NT2/D1 (cell line): ENCODE results near the gene KSR1.
"Not testable (repeated sequence)": the region's sequence is repeated elsewhere in the genome, so short reads cannot be mapped to it uniquely, and the experiment has no call there.

ENCODE experiments used
- DNase-seq: peaks from one replicate; pipeline ENCODE4 v3.0.0-alpha.2; 2011; ENCODE audit warnings: low read depth, low spot score
- H3K27me3 ChIP-seq: 2 replicates; pipeline ENCODE4 v1.6.0; 2011; ENCODE audit warnings: mild to moderate bottlenecking; ENCODE audit not compliant: insufficient read length, insufficient read depth
- H3K36me3 ChIP-seq: 2 replicates; pipeline ENCODE4 v1.6.1; 2011; ENCODE audit warnings: mild to moderate bottlenecking, low read length, mixed read lengths; ENCODE audit not compliant: insufficient read depth, insufficient read length
- H3K4me1 ChIP-seq: 2 replicates; pipeline ENCODE4 v1.5.1; 2011; ENCODE audit not compliant: insufficient read depth, insufficient read length
- H3K4me3 ChIP-seq: 2 replicates; pipeline ENCODE4 v1.5.1; 2011; ENCODE audit warnings: low read depth; ENCODE audit not compliant: insufficient read length
- H3K9ac ChIP-seq: 2 replicates; pipeline ENCODE4 v1.6.0; 2011; ENCODE audit warnings: low read depth; ENCODE audit not compliant: insufficient read length
- H3K9me3 ChIP-seq: 2 replicates; pipeline ENCODE4 v1.5.1; 2011; ENCODE audit warnings: mild to moderate bottlenecking, low read length; ENCODE audit not compliant: insufficient read depth
- SUZ12 ChIP-seq: IDR thresholded peaks from 2 replicates; pipeline ENCODE4 v1.6.1; 2011; ENCODE audit not compliant: insufficient read length, insufficient read depth; ENCODE audit errors: extremely low read depth
- YY1 ChIP-seq: IDR thresholded peaks from 2 replicates; pipeline ENCODE4 v1.6.1; 2011; ENCODE audit not compliant: insufficient read length, insufficient read depth
- ZNF274 ChIP-seq: IDR thresholded peaks from 2 replicates; pipeline ENCODE4 v1.6.1; 2011; ENCODE audit warnings: mild to moderate bottlenecking, low read depth, low read length

The KSR1 gene

GRCh38 chr17:27664606-27664965 is 208.3 kb downstream of the KSR1 start:
- Histone ChIP-seq H3K9ac (no peak overlapping the region), H3K27me3 (no peaks in the 10 kb centered on the region), H3K9me3 (no peaks in the 10 kb centered on the region), H3K36me3 (no peaks in the 10 kb centered on the region), H3K4me3 (no peak overlapping the region), H3K4me1 (peaks cover 3% of the 10 kb centered on the region)
- no peak for TF ChIP-seq SUZ12
- TF ChIP-seq ZNF274: no peak
- TF ChIP-seq YY1: no peak
- no peak for DNase-seq

- H3K4me3 ChIP-seq: no peak overlapping the region
- no peaks in the 10 kb centered on the region for H3K9me3 ChIP-seq
- H3K4me1 ChIP-seq: peaks cover 3% of the 10 kb centered on the region
- no peaks in the 10 kb centered on the region for H3K36me3 ChIP-seq
- no peaks in the 10 kb centered on the region for H3K27me3 ChIP-seq
- no peak overlapping the region for H3K9ac ChIP-seq
- no peak for TF ChIP-seq SUZ12
- no peak for TF ChIP-seq ZNF274
- no peak for TF ChIP-seq YY1
- no peak for DNase-seq
These were observed 209.3 kb downstream of the KSR1 start for GRCh38 chr17:27665549-27665948.

DNA sequence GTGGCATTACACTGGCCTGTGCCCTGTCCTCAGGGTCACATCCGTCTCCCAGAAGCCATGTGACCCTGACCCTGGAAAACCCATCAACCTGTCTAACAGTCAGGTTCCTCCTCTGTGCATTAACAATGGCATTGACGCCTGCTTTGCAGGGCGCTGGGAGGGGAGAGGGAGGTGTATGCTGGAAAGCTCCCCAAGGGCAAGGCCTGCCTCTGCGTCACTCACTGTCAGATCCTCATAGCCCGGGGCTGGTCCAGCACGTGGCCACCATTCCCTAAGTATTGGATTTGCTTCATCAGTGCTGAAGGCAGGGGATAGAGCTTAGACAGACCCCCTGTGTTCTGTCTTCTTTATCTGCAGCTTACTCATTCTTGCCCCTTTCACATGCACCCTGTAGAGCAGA is 210.0 kb downstream of the KSR1 start:
- H3K36me3 ChIP-seq, H3K4me1 ChIP-seq, H3K4me3 ChIP-seq, H3K27me3 ChIP-seq, H3K9me3 ChIP-seq, DNase-seq, H3K9ac ChIP-seq: not testable (repeated sequence)

GRCh38 chr17:27666831-27667560 is 210.7 kb downstream of the KSR1 start:
- Histone ChIP-seq H3K9ac (no peak overlapping the region), H3K4me3 (no peak overlapping the region), H3K36me3 (no peaks in the 10 kb centered on the region), H3K27me3 (no peaks in the 10 kb centered on the region), H3K9me3 (no peaks in the 10 kb centered on the region), H3K4me1 (peaks cover 3% of the 10 kb centered on the region)
- TF ChIP-seq ZNF274: no peak
- TF ChIP-seq YY1: no peak
- TF ChIP-seq SUZ12: no peak
- DNase-seq: no peak

- Histone ChIP-seq H3K4me1 (peaks cover 3% of the 10 kb centered on the region), H3K9ac (no peak overlapping the region), H3K36me3 (no peaks in the 10 kb centered on the region), H3K9me3 (no peaks in the 10 kb centered on the region), H3K4me3 (no peak overlapping the region), H3K27me3 (no peaks in the 10 kb centered on the region)
- no peak for DNase-seq
- TF ChIP-seq YY1: no peak
- no peak for TF ChIP-seq ZNF274
- TF ChIP-seq SUZ12: no peak
These were observed 211.6 kb downstream of the KSR1 start for GRCh38 chr17:27667656-27668487.

- H3K9me3 ChIP-seq: no peaks in the 10 kb centered on the region
- no peak for DNase-seq
- no peak for TF ChIP-seq SUZ12
- TF ChIP-seq YY1: no peak
- TF ChIP-seq ZNF274: no peak
- no peaks in the 10 kb centered on the region for H3K36me3 ChIP-seq
- peaks cover 3% of the 10 kb centered on the region for H3K4me1 ChIP-seq
- H3K4me3 ChIP-seq: no peak overlapping the region
- no peak overlapping the region for H3K9ac ChIP-seq
- no peaks in the 10 kb centered on the region for H3K27me3 ChIP-seq
These were observed 212.2 kb downstream of the KSR1 start for GRCh38 chr17:27668488-27668823.

DNA sequence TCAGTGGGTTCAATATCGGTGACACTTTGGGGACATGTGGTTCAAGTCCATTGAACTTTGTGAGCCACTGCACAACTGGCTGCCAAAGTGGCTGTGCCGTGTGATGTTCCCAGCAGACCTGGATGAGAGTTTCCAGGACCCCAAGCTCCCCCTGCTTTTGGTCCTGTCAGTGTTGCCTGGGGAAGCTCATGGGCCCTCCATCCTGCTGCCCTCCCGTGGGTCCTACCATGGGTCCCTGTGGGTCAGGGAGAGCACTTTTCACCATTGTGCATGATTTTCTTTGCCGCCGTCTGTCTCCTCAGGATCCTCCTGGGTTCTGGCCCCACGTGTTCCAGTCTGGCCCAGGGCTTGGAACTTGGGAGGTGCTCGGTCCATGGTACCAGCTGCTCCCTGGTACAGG is 212.9 kb downstream of the KSR1 start:
- no peak for DNase-seq
- Histone ChIP-seq H3K27me3 (no peaks in the 10 kb centered on the region), H3K4me3 (no peak overlapping the region), H3K9me3 (no peaks in the 10 kb centered on the region), H3K36me3 (no peaks in the 10 kb centered on the region), H3K9ac (no peak overlapping the region), H3K4me1 (peaks cover 3% of the 10 kb centered on the region)
- TF ChIP-seq SUZ12 (no peak), YY1 (no peak), ZNF274 (no peak)
